ENCODE measurements around the gene MAFB. TPM values are rescaled to one million over a fixed set of nuclear protein-coding genes. Genes with fewer than 3 reads are reported as not detected.

MAFB gene
- total RNA-seq, 4 donors from 2014 or later, result 36.2 to 61.7 (median 39.6) TPM

- Histone ChIP-seq H3K27ac (no peak overlapping the region), H3K27me3 (peaks cover 0 to 75% (median 4%) of the 10 kb centered on the region in 4 donors)
- WGBS, 2 donors, result 45 to 54% methylated on average over 14 to 22 of the region's 29 CpGs
Measured at GRCh38 chr20:40691566-40692239, 2.7 kb upstream of the MAFB start.

GRCh38 chr20:40690836-40691565 lies 2.0 kb upstream of the MAFB start:
- H3K36me3 ChIP-seq, result no peaks in the 10 kb centered on the region
- H3K9me3 ChIP-seq, result no peaks in the 10 kb centered on the region
- 58 to 80% methylated on average over 24 to 32 of the region's 45 CpGs for WGBS, 2 donors
- DNase-seq, result no peak
- peaks cover 0 to 71% (median 4%) of the 10 kb centered on the region in 4 donors for H3K27me3 ChIP-seq
- TF ChIP-seq CTCF (IDR thresholded peaks at IDR 0.05) (no peak), POLR2A (IDR thresholded peaks at IDR 0.05) (no peak)
- peak overlapping the region in 3 of 4 donors; percentile 77 to 84 (median 84) for H3K4me3 ChIP-seq
- intact Hi-C loops (cut with DNase I), result loop anchor here (10.0 kb wide), 2 partner anchors 426 to 546 kb away; no protein-coding TSS in a partner anchor
- H3K27ac ChIP-seq, result peak overlapping the region in 2 of 4 donors; percentile 94 to 98
- peaks cover 7 to 51% (median 11%) of the 10 kb centered on the region in 3 donors for H3K4me1 ChIP-seq

More at GRCh38 chr20:40691566-40692239, 2.7 kb upstream of the MAFB start:
- no peak for TF ChIP-seq POLR2A (IDR thresholded peaks at IDR 0.05)
- no peak for TF ChIP-seq CTCF (IDR thresholded peaks at IDR 0.05)
- intact Hi-C loops (cut with DNase I), result loop anchor here (10.0 kb wide), 2 partner anchors 427 to 547 kb away; no protein-coding TSS in a partner anchor
- H3K36me3 ChIP-seq, result no peaks in the 10 kb centered on the region
- H3K4me1 ChIP-seq, result peaks cover 7 to 44% (median 11%) of the 10 kb centered on the region in 3 donors
- H3K9me3 ChIP-seq, result no peaks in the 10 kb centered on the region
- no peak for DNase-seq
- H3K4me3 ChIP-seq, result no peak overlapping the region

- H3K4me3 ChIP-seq, result peak overlapping the region; percentile 70 to 84 (median 80)
- H3K27me3 ChIP-seq, result peaks cover 0 to 71% (median 4%) of the 10 kb centered on the region in 4 donors
- intact Hi-C loops (cut with DNase I), result loop anchor here (10.0 kb wide), 3 partner anchors 405 to 545 kb away; no protein-coding TSS in a partner anchor
- H3K36me3 ChIP-seq, result peaks cover 0 to 4% (median 0%) of the 10 kb centered on the region in 3 donors
- no peaks in the 10 kb centered on the region for H3K9me3 ChIP-seq
- no peak for DNase-seq
- 43% methylated on average over 8 to 24 of the region's 84 CpGs for WGBS, 2 donors
- H3K27ac ChIP-seq, result peak overlapping the region; percentile 94 to 98 (median 96)
- H3K4me1 ChIP-seq, result peaks cover 9 to 59% (median 11%) of the 10 kb centered on the region in 3 donors
- peak in 1 of 4 donors; percentile 24 for TF ChIP-seq POLR2A (IDR thresholded peaks at IDR 0.05)
- TF ChIP-seq CTCF (IDR thresholded peaks at IDR 0.05), result peak; percentile 72 to 97 (median 95)
Measured at GRCh38 chr20:40689943-40690835, 1.2 kb upstream of the MAFB start.

- intact Hi-C loops (cut with DNase I), result loop anchor here (10.0 kb wide), 1 partner anchor 404 kb away; no protein-coding TSS in a partner anchor
- Histone ChIP-seq H3K4me3 (peak overlapping the region; percentile 70 to 84 (median 80)), H3K9me3 (no peaks in the 10 kb centered on the region), H3K36me3 (peaks cover 0 to 20% (median 0%) of the 10 kb centered on the region in 3 donors), H3K4me1 (peaks cover 18 to 77% (median 26%) of the 10 kb centered on the region in 3 donors), H3K27me3 (peaks cover 0 to 61% (median 4%) of the 10 kb centered on the region in 4 donors), H3K27ac (peak overlapping the region; percentile 94 to 98 (median 96))
- no peak for DNase-seq
- TF ChIP-seq POLR2A (IDR thresholded peaks at IDR 0.05), result no peak
- TF ChIP-seq CTCF (IDR thresholded peaks at IDR 0.05), result no peak
- 5% methylated on average over 9 of the region's 120 CpGs; no CpG with 5 or more reads in 1 of the 2 donors for WGBS, 2 donors
Measured at GRCh38 chr20:40688129-40689099, 622 bp downstream of the MAFB start.
